H1 (cell line): ENCODE data around the gene ZFP64. TPM values are rescaled to one million over a fixed set of nuclear protein-coding genes. Genes with fewer than 3 reads are reported as not detected.

Experiments
- CTCF ChIA-PET: fragments of 300-600 bp; sonication (Branson Sonifier 250); formaldehyde crosslinking; loops from one replicate; lab custom pipeline; 2021; ENCODE audit not compliant: partially characterized antibody; lab: Charles Lee
- POLR2A ChIA-PET: fragments of 300-600 bp; sonication (Branson Sonifier 250); formaldehyde crosslinking; loops from one replicate; lab custom pipeline; 2021; ENCODE audit warnings: inconsistent platforms; ENCODE audit not compliant: partially characterized antibody; lab: Charles Lee
- DNase-seq, 2 experiments: peaks; one replicate each; pipeline versions ENCODE4 v3.0.0 to v3.0.0-alpha.2; 2010 to 2022; ENCODE audit warnings: low spot score in 2 of 2, low read depth in 1 of 2, mixed read lengths in 1 of 2
- FAIRE-seq: peaks from 2 replicates; lab custom pipeline; 2011; peaks lifted over from hg19 to GRCh38; lab: Jason Lieb, UNC
- H2AFZ ChIP-seq: 2 replicates; pipeline ENCODE4 v1.8.1; 2012; ENCODE audit warnings: low read length, inconsistent platforms
- H2AK5ac ChIP-seq: 2 replicates; pipeline ENCODE4 v1.6.1; 2013; ENCODE audit warnings: low read depth, low read length
- H2BK120ac ChIP-seq: replicated peaks from 2 replicates; pipeline ENCODE3; 2013; ENCODE audit warnings: low read depth, low read length, inconsistent platforms
- H2BK12ac ChIP-seq: 2 replicates; pipeline ENCODE4 v1.6.1; 2013; ENCODE audit warnings: low read depth, low read length
- H2BK15ac ChIP-seq: 2 replicates; pipeline ENCODE4 v1.6.1; 2013; ENCODE audit warnings: low read length
- H2BK20ac ChIP-seq: 2 replicates; pipeline ENCODE4 v1.6.1; 2013; ENCODE audit warnings: low read length
- H2BK5ac ChIP-seq: 2 replicates; pipeline ENCODE4 v1.6.1; 2013; ENCODE audit warnings: low read depth, low read length
- H3K14ac ChIP-seq: 2 replicates; pipeline ENCODE4 v1.6.1; 2013; ENCODE audit warnings: inconsistent platforms; ENCODE audit not compliant: insufficient read length
- H3K18ac ChIP-seq: 2 replicates; pipeline ENCODE4 v1.6.1; 2013; ENCODE audit warnings: low read length; ENCODE audit errors: extremely low read depth
- H3K23ac ChIP-seq: 2 replicates; pipeline ENCODE4 v1.6.1; 2013; ENCODE audit warnings: inconsistent platforms; ENCODE audit not compliant: insufficient read length
- H3K23me2 ChIP-seq: 2 replicates; pipeline ENCODE4 v1.6.1; 2013; ENCODE audit warnings: low read depth, low read length
- H3K27ac ChIP-seq: 2 replicates; pipeline ENCODE4 v1.6.1; 2011; ENCODE audit warnings: low read depth, low read length, inconsistent platforms
- H3K27me3 ChIP-seq, 4 experiments: replicated peaks in 1 of 4; 1 replicate in 1 of 4; 2 replicates in 3 of 4; pipeline versions ENCODE4 v1.6.1 to v1.8.1; 2011 to 2013; ENCODE audit warnings: low read length in 3 of 4, mild to moderate bottlenecking in 3 of 4, inconsistent platforms in 2 of 4, mixed read lengths in 2 of 4, moderate library complexity in 1 of 4; ENCODE audit not compliant: control insufficient read depth in 3 of 4, insufficient read depth in 3 of 4; ENCODE audit errors: extremely low read depth in 1 of 4
- H3K36me3 ChIP-seq, 4 experiments: 2 replicates each; pipeline versions ENCODE4 v1.6.1 to v1.8.1; 2011 to 2013; ENCODE audit warnings: mild to moderate bottlenecking in 4 of 4, low read length in 3 of 4, moderate library complexity in 2 of 4, control low read depth in 1 of 4, inconsistent platforms in 1 of 4; ENCODE audit not compliant: insufficient read depth in 4 of 4, control insufficient read depth in 2 of 4
- H3K4ac ChIP-seq: replicated peaks from 2 replicates; pipeline ENCODE3; 2013; ENCODE audit warnings: low read length, low read depth, mixed read lengths, inconsistent platforms; ENCODE audit not compliant: insufficient read length
- H3K4me1 ChIP-seq, 4 experiments: replicated peaks in 1 of 4; 1 replicate in 1 of 4; 2 replicates in 3 of 4; pipeline versions ENCODE4 v1.6.1 to v1.8.1; 2011 to 2013; ENCODE audit warnings: low read length in 3 of 4, inconsistent platforms in 2 of 4, mixed read lengths in 1 of 4; ENCODE audit not compliant: insufficient read depth in 4 of 4, control insufficient read depth in 3 of 4
- H3K4me2 ChIP-seq, 2 experiments: 2 replicates each; pipeline versions ENCODE4 v1.6.1 to v1.8.1; 2011 to 2013; ENCODE audit warnings: low read depth in 2 of 2, low read length in 2 of 2, control low read depth in 1 of 2, inconsistent platforms in 1 of 2, mild to moderate bottlenecking in 1 of 2; ENCODE audit not compliant: insufficient read depth in 1 of 2
- H3K4me3 ChIP-seq, 4 experiments: fragments of 200-600, 300-600 bp in 1 of 4; sonication (generic), shearing (Covaris generic), sonication (Bioruptor Twin) in 1 of 4; 2 replicates each; pipeline versions ENCODE4 v1.5.1 to v1.8.1; 2011 to 2016; ENCODE audit warnings: low read length in 4 of 4, low read depth in 3 of 4, control low read depth in 2 of 4, inconsistent platforms in 2 of 4, mild to moderate bottlenecking in 2 of 4, mixed read lengths in 1 of 4, moderate library complexity in 1 of 4; ENCODE audit not compliant: insufficient read depth in 2 of 4; ENCODE audit errors: extremely low read depth in 1 of 4
- H3K56ac ChIP-seq: replicated peaks from 2 replicates; pipeline ENCODE3; 2013; ENCODE audit warnings: low read depth, mild to moderate bottlenecking, mixed read lengths, low read length, inconsistent platforms; ENCODE audit not compliant: insufficient read length
- H3K79me1 ChIP-seq: 2 replicates; pipeline ENCODE4 v1.6.1; 2013; ENCODE audit warnings: low read depth, low read length, control low read depth
- H3K79me2 ChIP-seq, 2 experiments: 2 replicates each; pipeline versions ENCODE4 v1.6.1 to v1.8.1; 2012 to 2013; ENCODE audit warnings: low read length in 2 of 2, mild to moderate bottlenecking in 2 of 2, inconsistent platforms in 1 of 2; ENCODE audit not compliant: insufficient read depth in 2 of 2, control insufficient read depth in 1 of 2
- H3K9ac ChIP-seq, 4 experiments: replicated peaks in 1 of 4; 1 replicate in 1 of 4; 2 replicates in 3 of 4; pipeline versions ENCODE4 v1.6.1 to v1.8.1; 2011 to 2013; ENCODE audit warnings: low read depth in 3 of 4, low read length in 3 of 4, control low read depth in 2 of 4, mild to moderate bottlenecking in 2 of 4, moderate library complexity in 2 of 4, inconsistent platforms in 1 of 4; ENCODE audit errors: extremely low read depth in 1 of 4
- H3K9me3 ChIP-seq, 2 experiments: 2 replicates each; pipeline versions ENCODE4 v1.6.1 to v1.8.1; 2012 to 2013; ENCODE audit warnings: mild to moderate bottlenecking in 2 of 2, moderate library complexity in 2 of 2, control low read depth in 1 of 2, inconsistent platforms in 1 of 2, low read depth in 1 of 2, low read length in 1 of 2, mixed read lengths in 1 of 2; ENCODE audit not compliant: insufficient read depth in 2 of 2
- H4K20me1 ChIP-seq, 2 experiments: replicated peaks in 1 of 2; 2 replicates each; pipeline versions ENCODE3 to v1.8.1; 2011 to 2013; ENCODE audit warnings: inconsistent platforms in 2 of 2, low read length in 2 of 2, mild to moderate bottlenecking in 1 of 2; ENCODE audit not compliant: insufficient read depth in 2 of 2, control insufficient read depth in 1 of 2
- H4K5ac ChIP-seq: 2 replicates; pipeline ENCODE4 v1.6.1; 2013; ENCODE audit warnings: low read length, low read depth, mixed read lengths, inconsistent platforms; ENCODE audit not compliant: insufficient read length
- H4K8ac ChIP-seq: 2 replicates; pipeline ENCODE4 v1.8.0; 2013; ENCODE audit warnings: mild to moderate bottlenecking, moderate library complexity, low read length, inconsistent platforms; ENCODE audit not compliant: insufficient read depth; ENCODE audit errors: extremely low read depth
- H4K91ac ChIP-seq: replicated peaks from 2 replicates; pipeline ENCODE3; 2013; ENCODE audit warnings: low read length, mixed read lengths, inconsistent platforms; ENCODE audit not compliant: insufficient read length
- SIRT6 ChIP-seq: IDR thresholded peaks from one replicate; pipeline ENCODE4 v1.7.1; 2012; ENCODE audit warnings: low read length, inconsistent platforms
- WGBS, 2 experiments: shearing (Covaris generic) in 1 of 2; methylation state at CpG; one replicate each; pipeline versions ENCODE4 v1.1.6 to v1.1.7; 2013 to 2015; ENCODE audit warnings: low lambda C conversion rate in 2 of 2, mixed read lengths in 2 of 2, inconsistent platforms in 1 of 2, low coverage in 1 of 2, missing lambda C conversion rate in 1 of 2; ENCODE audit not compliant: insufficient replicate concordance in 2 of 2, insufficient coverage in 1 of 2, insufficient read length in 1 of 2; ENCODE audit errors: extremely low coverage in 1 of 2, missing lambda C conversion rate in 1 of 2; 5-methylcytosine and 5-hydroxymethylcytosine counted together
- polyA plus RNA-seq, 7 experiments: library from polyadenylated mRNA; depleted of rRNA in 3 of 7; stranded (reverse) in 5 of 7; unstranded in 2 of 7; fragments of >200 nt in 5 of 7; fragments of 200-250 nt in 2 of 7; gene quantifications; 1 replicate in 5 of 7; 2 replicates in 1 of 7; 4 replicates in 1 of 7; pipeline versions ENCODE4 v1.2.1 to v1.2.3, GENCODE V29; 2011 to 2013; ENCODE audit warnings: missing spikeins in 2 of 7, mixed read lengths in 2 of 7
- total RNA-seq: library from RNA; stranded (reverse); fragmentation: NEBNext Ultra II Directional; extraction: Animal tissue kit (Norgen Biotek cat#: 25700); gene quantifications from 2 replicates; pipeline ENCODE4 v1.2.1, GENCODE V29; 2021

The ZFP64 gene
- total and polyA plus RNA-seq, 2 of the 8 experiments (the other 6 are each of a cell fraction or from before 2014, with no cell fraction given) = 25.3 to 43.7 TPM

DNA sequence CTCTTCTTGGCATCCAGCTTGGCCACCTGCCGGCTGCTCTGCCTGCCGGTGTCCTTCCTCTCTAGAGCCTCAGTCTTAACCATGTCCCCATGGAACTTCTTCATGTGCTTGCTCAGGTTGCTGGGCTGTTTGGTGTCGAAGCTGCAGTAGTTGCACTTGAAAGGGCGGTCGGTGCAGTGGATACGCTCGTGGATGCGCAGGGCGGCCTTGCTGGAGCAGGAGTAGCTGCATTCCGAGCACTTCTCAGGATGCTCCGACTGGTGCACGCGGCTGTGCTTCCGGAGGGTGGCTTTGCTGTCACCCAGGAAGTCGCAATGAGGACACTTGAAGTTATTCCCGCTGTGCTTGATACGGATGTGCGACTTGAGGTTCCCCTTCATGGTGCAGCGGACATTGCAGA, 38.7 kb downstream of the ZFP64 start:
- Histone ChIP-seq H4K8ac (no peak overlapping the region; the same call in 1 of the 2 replicates), H4K20me1 (peaks cover 0 to 2% of the 10 kb centered on the region in 2 experiments), H2BK5ac (no peak overlapping the region), H3K4me2 (no peak overlapping the region), H3K23ac (no peak overlapping the region), H3K18ac (no peak overlapping the region), H3K27ac (no peak overlapping the region), H3K79me1 (no peaks in the 10 kb centered on the region), H3K23me2 (no peaks in the 10 kb centered on the region), H2BK120ac (no peak overlapping the region), H3K79me2 (no peaks in the 10 kb centered on the region), H3K4me1 (no peaks in the 10 kb centered on the region), H3K14ac (no peak overlapping the region), H2BK12ac (no peak overlapping the region), H4K5ac (no peak overlapping the region), H3K9ac (no peak overlapping the region), H3K56ac (no peak overlapping the region), H3K4ac (no peak overlapping the region)
- ChIA-PET POLR2A (no interaction called here), CTCF (interaction anchor here (0.6 to 2.5 kb wide), 8 partner anchors 9 to 346 kb away, joined by 3 to 11 read pairs (median 4); no protein-coding TSS in a partner anchor)
- no peak for TF ChIP-seq SIRT6
- TF ChIP-seq, all 59 proteins: peak for 0
- no peak overlapping the region for H2AK5ac ChIP-seq
- H2AFZ ChIP-seq = no peak overlapping the region
- no peaks in the 10 kb centered on the region for H3K27me3 ChIP-seq
- DNase-seq = no peak
- H2BK15ac ChIP-seq = no peak overlapping the region
- H3K9me3 ChIP-seq = no peaks in the 10 kb centered on the region
- peaks cover 2 to 24% (median 6%) of the 10 kb centered on the region in 4 experiments; a peak in 7 of 8 replicates for H3K36me3 ChIP-seq
- H3K4me3 ChIP-seq = no peak overlapping the region
- 97% methylated on average over 19 of the region's 19 CpGs; no CpG with 5 or more reads in 1 of the 2 experiments for WGBS, 2 experiments
- no peak overlapping the region for H2BK20ac ChIP-seq
- FAIRE-seq = no peak
- H4K91ac ChIP-seq = no peak overlapping the region
